ENCODE measurements around the gene TRIM45.

- no peak for TF ChIP-seq ZNF274 (IDR thresholded peaks at IDR 0.05; ENCODE audit: low read depth, low read length)
- no peak for TF ChIP-seq SUZ12 (IDR thresholded peaks at IDR 0.05; ENCODE audit: extremely low read depth, insufficient read depth, insufficient read length)
Observed at GRCh38 chr1:117117697-117118096, 3.9 kb downstream of the TRIM45 start.
